Lower leg skin (tissue), 3 donors: ENCODE measurements around the gene ACACA.

Experiments used
- POLR2A ChIP-seq, 2 donors: fragments of 450-650 bp; IDR thresholded peaks; one replicate each; pipeline ENCODE4 v1.6.1; 2016 to 2017; ENCODE audit warnings: antibody characterized with exemption in 2 of 2, mild to moderate bottlenecking in 1 of 2, moderate library complexity in 1 of 2
- TF ChIP-seq, protein P1 (sequence below), 3 donors: fragments of 450-650 bp; IDR thresholded peaks; one replicate each; pipeline ENCODE4 v1.5.1; 2016; ENCODE audit warnings: antibody characterized with exemption in 3 of 3, mild to moderate bottlenecking in 3 of 3, moderate library complexity in 2 of 3

GRCh38 chr17:37450112-37450511 is 43.5 kb upstream of the ACACA start:
- no peak for TF ChIP-seq POLR2A (IDR thresholded peaks at IDR 0.05)
- TF ChIP-seq, protein P1, sequence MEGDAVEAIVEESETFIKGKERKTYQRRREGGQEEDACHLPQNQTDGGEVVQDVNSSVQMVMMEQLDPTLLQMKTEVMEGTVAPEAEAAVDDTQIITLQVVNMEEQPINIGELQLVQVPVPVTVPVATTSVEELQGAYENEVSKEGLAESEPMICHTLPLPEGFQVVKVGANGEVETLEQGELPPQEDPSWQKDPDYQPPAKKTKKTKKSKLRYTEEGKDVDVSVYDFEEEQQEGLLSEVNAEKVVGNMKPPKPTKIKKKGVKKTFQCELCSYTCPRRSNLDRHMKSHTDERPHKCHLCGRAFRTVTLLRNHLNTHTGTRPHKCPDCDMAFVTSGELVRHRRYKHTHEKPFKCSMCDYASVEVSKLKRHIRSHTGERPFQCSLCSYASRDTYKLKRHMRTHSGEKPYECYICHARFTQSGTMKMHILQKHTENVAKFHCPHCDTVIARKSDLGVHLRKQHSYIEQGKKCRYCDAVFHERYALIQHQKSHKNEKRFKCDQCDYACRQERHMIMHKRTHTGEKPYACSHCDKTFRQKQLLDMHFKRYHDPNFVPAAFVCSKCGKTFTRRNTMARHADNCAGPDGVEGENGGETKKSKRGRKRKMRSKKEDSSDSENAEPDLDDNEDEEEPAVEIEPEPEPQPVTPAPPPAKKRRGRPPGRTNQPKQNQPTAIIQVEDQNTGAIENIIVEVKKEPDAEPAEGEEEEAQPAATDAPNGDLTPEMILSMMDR (IDR thresholded peaks at IDR 0.05), result no peak
